Trophoblast cell (in vitro differentiated cells and primary cell): Measurements from ENCODE around the gene PIK3R5.
A peak's percentile ranks its signal among the peaks of the same experiment; 100 is the strongest.

ENCODE experiments used
- DNase-seq, 2 donors: peaks; one replicate each; pipeline ENCODE4 v3.0.0-alpha.2; 2016
- H2AFZ ChIP-seq: 2 replicates; pipeline ENCODE4 v1.6.1; 2013; ENCODE audit warnings: low read length, moderate library complexity, mild to moderate bottlenecking; ENCODE audit not compliant: insufficient read depth, poor library complexity
- H2AK5ac ChIP-seq: 2 replicates; pipeline ENCODE4 v1.6.1; 2013; ENCODE audit warnings: mild to moderate bottlenecking, low read length
- H2BK120ac ChIP-seq: 2 replicates; pipeline ENCODE4 v1.6.1; 2013; ENCODE audit warnings: low read length, mild to moderate bottlenecking, moderate library complexity; ENCODE audit not compliant: insufficient read depth, poor library complexity
- H2BK12ac ChIP-seq: 2 replicates; pipeline ENCODE4 v1.6.1; 2013; ENCODE audit warnings: mild to moderate bottlenecking, low read length, moderate library complexity
- H2BK5ac ChIP-seq: 2 replicates; pipeline ENCODE4 v1.6.1; 2013; ENCODE audit warnings: low read length, low read depth, moderate library complexity, mild to moderate bottlenecking; ENCODE audit not compliant: poor library complexity
- H3K14ac ChIP-seq: 2 replicates; pipeline ENCODE4 v1.6.1; 2013; ENCODE audit warnings: mild to moderate bottlenecking, low read length
- H3K18ac ChIP-seq: 2 replicates; pipeline ENCODE4 v1.6.1; 2013; ENCODE audit warnings: mild to moderate bottlenecking, low read length
- H3K23ac ChIP-seq: 2 replicates; pipeline ENCODE4 v1.6.1; 2013; ENCODE audit warnings: low read length
- H3K27ac ChIP-seq: 2 replicates; pipeline ENCODE4 v1.5.1; 2013; ENCODE audit warnings: low read depth, mild to moderate bottlenecking, inconsistent platforms, low read length, moderate library complexity
- H3K27me3 ChIP-seq: 2 replicates; pipeline ENCODE4 v1.6.1; 2013; ENCODE audit warnings: inconsistent platforms, mild to moderate bottlenecking, low read length, moderate library complexity; ENCODE audit not compliant: insufficient read depth
- H3K36me3 ChIP-seq, 2 experiments: 1 replicate in 1 of 2; 2 replicates in 1 of 2; pipeline ENCODE4 v1.6.1; 2013; ENCODE audit warnings: low read length in 2 of 2, mild to moderate bottlenecking in 2 of 2, moderate library complexity in 1 of 2; ENCODE audit not compliant: insufficient read depth in 2 of 2, control insufficient read depth in 1 of 2
- H3K4ac ChIP-seq: 2 replicates; pipeline ENCODE4 v1.6.1; 2013; ENCODE audit warnings: low read depth, mild to moderate bottlenecking, low read length, moderate library complexity
- H3K4me1 ChIP-seq, 2 experiments: 1 replicate in 1 of 2; 2 replicates in 1 of 2; pipeline ENCODE4 v1.6.1; 2013; ENCODE audit warnings: low read length in 2 of 2, mild to moderate bottlenecking in 2 of 2, moderate library complexity in 1 of 2; ENCODE audit not compliant: insufficient read depth in 2 of 2, control insufficient read depth in 1 of 2
- H3K4me2 ChIP-seq: 2 replicates; pipeline ENCODE4 v1.6.1; 2013; ENCODE audit warnings: inconsistent platforms, mild to moderate bottlenecking, low read length, moderate library complexity
- H3K4me3 ChIP-seq: 2 replicates; pipeline ENCODE4 v1.5.1; 2013; ENCODE audit warnings: mild to moderate bottlenecking, low read depth, low read length, inconsistent platforms
- H3K79me1 ChIP-seq: one replicate; pipeline ENCODE4 v1.6.1; 2013; ENCODE audit warnings: low read length
- H3K79me2 ChIP-seq: 2 replicates; pipeline ENCODE4 v1.6.1; 2013; ENCODE audit warnings: low read length, mild to moderate bottlenecking; ENCODE audit not compliant: control insufficient read depth, insufficient read depth, poor library complexity
- H3K9ac ChIP-seq: 2 replicates; pipeline ENCODE4 v1.6.1; 2013; ENCODE audit warnings: mild to moderate bottlenecking, low read length
- H3K9me3 ChIP-seq: 2 replicates; pipeline ENCODE4 v1.6.1; 2013; ENCODE audit warnings: low read depth, mild to moderate bottlenecking, control low read depth, inconsistent platforms, low read length; ENCODE audit not compliant: insufficient read depth
- H4K12ac ChIP-seq: 2 replicates; pipeline ENCODE4 v1.6.1; 2013; ENCODE audit warnings: low read depth, mild to moderate bottlenecking, low read length, moderate library complexity
- H4K8ac ChIP-seq: 2 replicates; pipeline ENCODE4 v1.6.1; 2013; ENCODE audit warnings: low read depth, mild to moderate bottlenecking, low read length, moderate library complexity
- H4K91ac ChIP-seq: one replicate; pipeline ENCODE4 v1.6.1; 2013; ENCODE audit warnings: low read depth, mild to moderate bottlenecking, low read length, moderate library complexity
- WGBS: extraction: QIAGEN DNeasy Blood & Tissue Kit; methylation state at CpG from one replicate; pipeline ENCODE4 v1.1.7; 2013; ENCODE audit warnings: missing lambda C conversion rate; ENCODE audit not compliant: insufficient read length, insufficient coverage; ENCODE audit errors: extremely low coverage; 5-methylcytosine and 5-hydroxymethylcytosine counted together

PIK3R5 gene

GRCh38 chr17:8918807-8919465 is 46.6 kb downstream of the PIK3R5 start:
- Histone ChIP-seq H3K18ac (no peak overlapping the region), H3K79me2 (no peaks in the 10 kb centered on the region), H3K4me3 (no peak overlapping the region), H3K36me3 (no peaks in the 10 kb centered on the region), H3K27me3 (no peaks in the 10 kb centered on the region), H3K4me2 (no peak overlapping the region), H3K14ac (no peak overlapping the region), H3K23ac (no peak overlapping the region), H3K9ac (no peak overlapping the region), H2AK5ac (no peak overlapping the region), H2AFZ (no peak overlapping the region), H3K79me1 (no peaks in the 10 kb centered on the region), H4K12ac (no peak overlapping the region), H3K9me3 (peaks cover 4% of the 10 kb centered on the region), H2BK5ac (no peak overlapping the region), H2BK120ac (no peak overlapping the region), H2BK12ac (no peak overlapping the region), H3K4ac (no peak overlapping the region), H4K91ac (no peak overlapping the region), H3K4me1 (no peaks in the 10 kb centered on the region), H3K27ac (no peak overlapping the region), H4K8ac (no peak overlapping the region)
- no CpG with 5 or more reads among the region's 3 CpGs for WGBS
- DNase-seq = peak in 1 of 2 donors; percentile 72

GRCh38 chr17:8916466-8916865 is 49.0 kb downstream of the PIK3R5 start:
- Histone ChIP-seq H3K27ac (no peak overlapping the region), H3K9ac (no peak overlapping the region)
- WGBS = no CpG with 5 or more reads among the region's 7 CpGs

GRCh38 chr17:8914554-8914953 is 51.0 kb downstream of the PIK3R5 start:
- H3K14ac ChIP-seq = no peak overlapping the region
- no peak overlapping the region for H3K23ac ChIP-seq
- no peak overlapping the region for H2BK12ac ChIP-seq
- no peaks in the 10 kb centered on the region for H3K79me1 ChIP-seq
- no peak overlapping the region for H3K9ac ChIP-seq
- H4K12ac ChIP-seq = no peak overlapping the region
- no peak overlapping the region for H3K18ac ChIP-seq
- H3K4me3 ChIP-seq = no peak overlapping the region
- H3K4me1 ChIP-seq = no peaks in the 10 kb centered on the region
- H3K4ac ChIP-seq = no peak overlapping the region
- no peak overlapping the region for H3K27ac ChIP-seq
- peaks cover 4% of the 10 kb centered on the region for H3K9me3 ChIP-seq
- no peak overlapping the region for H4K8ac ChIP-seq
- H3K36me3 ChIP-seq = no peaks in the 10 kb centered on the region
- no peak overlapping the region for H2BK5ac ChIP-seq
- no peak overlapping the region for H2BK120ac ChIP-seq
- no peaks in the 10 kb centered on the region for H3K27me3 ChIP-seq
- no peak overlapping the region for H2AFZ ChIP-seq
- no peak overlapping the region for H2AK5ac ChIP-seq
- DNase-seq = no peak
- no peak overlapping the region for H3K4me2 ChIP-seq
- H3K79me2 ChIP-seq = no peaks in the 10 kb centered on the region
- H4K91ac ChIP-seq = no peak overlapping the region
- no CpG with 5 or more reads among the region's 8 CpGs for WGBS

More at GRCh38 chr17:8916466-8916865, 49.0 kb downstream of the PIK3R5 start:
- Histone ChIP-seq H3K4me1 (no peaks in the 10 kb centered on the region), H3K4me2 (no peak overlapping the region), H4K12ac (no peak overlapping the region), H3K4ac (no peak overlapping the region), H3K18ac (no peak overlapping the region), H3K9me3 (peaks cover 4% of the 10 kb centered on the region), H3K79me1 (no peaks in the 10 kb centered on the region), H3K23ac (no peak overlapping the region), H2BK120ac (no peak overlapping the region), H2AFZ (no peak overlapping the region), H4K8ac (no peak overlapping the region), H3K14ac (no peak overlapping the region), H4K91ac (no peak overlapping the region), H2BK5ac (no peak overlapping the region), H3K36me3 (no peaks in the 10 kb centered on the region), H2AK5ac (no peak overlapping the region), H3K79me2 (no peaks in the 10 kb centered on the region), H3K27me3 (no peaks in the 10 kb centered on the region), H3K4me3 (peak overlapping the region; percentile 34), H2BK12ac (no peak overlapping the region)
- peak in 1 of 2 donors; percentile 15 for DNase-seq

GRCh38 chr17:8913879-8914278 is 51.6 kb downstream of the PIK3R5 start:
- Histone ChIP-seq H2BK5ac (no peak overlapping the region), H3K4ac (no peak overlapping the region), H3K14ac (no peak overlapping the region), H2BK120ac (no peak overlapping the region), H3K4me3 (no peak overlapping the region), H2BK12ac (no peak overlapping the region), H3K9me3 (peaks cover 4% of the 10 kb centered on the region), H2AFZ (no peak overlapping the region), H3K4me1 (no peaks in the 10 kb centered on the region), H3K79me1 (no peaks in the 10 kb centered on the region), H3K9ac (no peak overlapping the region), H3K27ac (no peak overlapping the region), H4K12ac (no peak overlapping the region), H3K36me3 (no peaks in the 10 kb centered on the region), H3K4me2 (no peak overlapping the region), H4K8ac (no peak overlapping the region), H3K23ac (no peak overlapping the region), H2AK5ac (no peak overlapping the region), H4K91ac (no peak overlapping the region), H3K79me2 (no peaks in the 10 kb centered on the region), H3K27me3 (no peaks in the 10 kb centered on the region), H3K18ac (no peak overlapping the region)
- DNase-seq = no peak
- WGBS = no CpG with 5 or more reads among the region's 4 CpGs
